ENCODE measurements around the gene PCYT1A.
A peak's percentile ranks its signal among the peaks of the same experiment; 100 is the strongest.
"Not testable (repeated sequence)": the region's sequence is repeated elsewhere in the genome, so short reads cannot be mapped to it uniquely, and the experiment has no call there.

The PCYT1A gene

DNA sequence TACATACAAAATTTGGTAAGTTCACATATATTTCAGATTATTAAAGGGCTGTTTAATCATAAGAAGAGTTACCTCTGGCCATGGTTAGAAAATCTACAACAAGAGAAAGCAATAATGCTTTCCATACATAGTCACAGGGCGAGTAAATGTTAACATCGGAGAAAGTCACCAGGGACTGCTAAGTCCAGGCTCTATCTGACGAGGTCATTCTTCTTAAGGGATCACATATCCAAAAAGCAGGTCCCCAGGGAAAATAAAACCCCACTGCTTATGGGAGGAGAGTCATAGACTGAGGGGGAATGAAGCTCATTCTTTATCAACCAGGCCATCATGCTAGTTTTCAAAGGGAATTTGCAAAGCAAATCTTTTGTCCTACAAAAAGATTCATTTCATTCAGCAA lies 3.1 kb downstream of the PCYT1A start:
- DNase-seq, result no peak

DNA sequence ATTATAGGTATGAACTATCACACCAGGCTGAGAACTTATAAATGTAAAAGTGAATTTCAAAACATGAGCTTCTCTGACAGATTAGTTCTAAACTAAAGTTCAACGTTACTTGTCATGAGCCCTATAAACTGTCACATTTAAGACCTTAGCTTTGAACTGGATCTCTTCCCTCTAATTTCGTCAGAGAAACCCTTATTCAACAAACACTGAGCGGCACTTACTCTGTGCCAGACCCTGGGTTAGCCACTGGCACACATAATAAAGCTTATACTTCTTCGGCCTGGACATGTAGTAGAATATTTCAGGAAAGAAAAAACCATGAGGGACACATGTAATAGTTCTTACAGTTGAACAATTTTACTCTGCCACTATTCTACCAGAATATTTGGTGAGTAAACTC lies 5.6 kb downstream of the PCYT1A start:
- no peak for DNase-seq

DNA sequence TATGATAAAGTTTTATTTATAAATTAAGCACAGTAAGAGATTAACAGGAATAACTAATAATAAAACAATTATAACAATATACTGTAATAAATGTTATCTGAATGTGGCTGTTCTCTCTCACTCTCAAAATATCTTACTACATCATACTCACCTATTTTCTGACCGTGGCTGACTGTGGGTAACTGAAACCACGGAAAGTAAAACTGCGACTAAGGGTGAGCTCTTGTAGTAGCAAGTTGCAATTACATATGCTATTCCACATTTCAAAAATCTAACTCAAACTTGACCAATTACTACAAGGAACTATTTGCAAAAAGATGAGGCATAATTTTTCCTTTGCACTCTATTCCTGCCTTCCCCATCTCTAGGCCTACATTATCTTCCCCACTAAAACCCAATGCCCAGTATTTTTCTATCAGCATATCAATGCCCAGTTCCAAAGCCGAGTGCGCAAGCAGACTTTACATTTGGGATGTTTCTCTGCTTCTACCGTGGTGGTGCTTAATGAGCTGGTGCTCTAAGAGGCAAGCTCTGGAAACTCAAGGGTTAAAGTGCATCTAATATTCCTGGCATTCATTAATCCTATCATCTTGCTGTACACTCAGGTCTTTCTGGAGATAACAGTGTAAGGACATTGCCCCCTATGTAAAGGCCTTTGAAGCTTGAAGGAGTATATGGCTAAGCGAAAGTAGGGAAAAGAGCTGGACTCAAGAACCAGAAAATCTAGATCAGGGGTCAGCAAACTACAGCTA lies 6.7 kb downstream of the PCYT1A start:
- no peak for DNase-seq

DNA sequence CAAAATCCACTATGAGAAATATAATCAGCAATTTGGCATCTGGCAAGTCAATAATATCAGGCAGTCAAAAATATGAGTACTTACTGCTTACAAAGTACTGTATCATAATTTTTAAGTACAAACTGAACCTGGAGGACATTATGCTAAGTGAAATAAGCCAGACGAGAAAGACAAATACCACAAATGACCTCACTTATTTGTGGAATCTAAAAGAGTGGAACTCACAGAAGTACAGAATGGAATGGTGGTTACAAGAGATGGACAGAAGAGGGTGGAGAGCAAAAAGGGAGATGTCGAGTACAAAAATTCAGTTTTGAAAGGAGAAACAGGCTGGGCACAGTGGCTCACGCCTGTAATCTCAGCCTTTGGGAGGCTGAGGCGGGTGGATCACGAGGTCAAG lies 12.4 kb downstream of the PCYT1A start:
- DNase-seq, result no peak

DNA sequence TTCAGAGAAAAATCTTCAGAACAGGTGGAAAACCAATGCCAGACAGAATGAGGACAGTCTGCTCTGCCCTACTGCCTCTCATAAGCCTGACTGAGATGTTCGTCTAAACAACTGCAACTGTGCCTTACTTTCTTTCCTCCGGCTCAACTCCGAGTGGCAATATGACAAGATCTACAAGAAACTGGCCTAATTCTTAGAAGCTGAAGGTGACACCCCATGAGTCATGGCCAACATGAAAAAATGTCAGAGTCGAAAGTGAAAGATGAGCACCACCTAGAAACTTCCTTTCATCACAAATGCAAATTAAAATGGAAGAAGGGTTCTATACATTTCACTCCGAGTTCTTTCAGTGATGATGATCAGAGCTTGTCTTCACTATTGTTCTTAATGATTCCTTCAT lies 12.9 kb downstream of the PCYT1A start:
- peak; percentile 52 for DNase-seq

DNA sequence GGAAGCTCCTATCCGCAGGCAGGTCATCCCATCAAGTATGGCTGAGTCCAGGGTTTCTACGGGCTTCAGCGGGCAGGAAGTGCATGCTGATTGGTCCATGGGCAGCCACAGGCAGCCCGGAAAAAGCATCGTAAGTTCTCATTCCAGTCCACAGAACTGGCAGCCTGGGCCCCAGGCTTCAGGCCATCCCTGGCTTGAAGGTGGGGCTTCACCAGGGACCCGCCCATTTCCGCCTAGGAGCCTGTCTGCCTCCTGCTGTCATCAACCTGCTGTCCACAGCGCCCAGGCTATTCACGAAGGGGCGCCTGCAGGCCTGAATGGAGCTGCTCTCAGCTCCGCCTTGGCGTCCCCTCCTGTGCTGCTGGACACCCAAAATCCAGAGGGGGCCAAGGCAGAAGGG lies 13.9 kb downstream of the PCYT1A start:
- no peak for DNase-seq

DNA sequence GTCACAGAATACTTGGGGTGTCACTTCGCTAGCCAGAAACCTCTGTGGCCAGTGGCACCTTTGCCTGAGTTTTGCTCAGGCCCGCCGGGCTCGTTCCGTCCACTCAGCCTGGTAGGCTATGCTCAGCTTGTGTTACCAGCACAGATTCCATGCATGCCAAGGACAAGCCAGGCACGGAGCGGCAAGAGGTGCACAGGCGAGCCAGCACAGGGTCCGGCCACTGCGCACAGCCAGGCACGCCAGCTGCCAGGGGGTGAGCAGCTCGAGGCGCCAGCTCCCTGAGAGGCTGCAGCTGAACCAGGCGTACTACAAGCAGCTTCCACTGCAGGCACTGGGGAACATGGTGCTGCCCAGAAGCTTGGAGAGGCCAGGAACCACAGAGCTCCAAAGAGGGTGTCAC lies 14.7 kb downstream of the PCYT1A start:
- DNase-seq, result no peak

DNA sequence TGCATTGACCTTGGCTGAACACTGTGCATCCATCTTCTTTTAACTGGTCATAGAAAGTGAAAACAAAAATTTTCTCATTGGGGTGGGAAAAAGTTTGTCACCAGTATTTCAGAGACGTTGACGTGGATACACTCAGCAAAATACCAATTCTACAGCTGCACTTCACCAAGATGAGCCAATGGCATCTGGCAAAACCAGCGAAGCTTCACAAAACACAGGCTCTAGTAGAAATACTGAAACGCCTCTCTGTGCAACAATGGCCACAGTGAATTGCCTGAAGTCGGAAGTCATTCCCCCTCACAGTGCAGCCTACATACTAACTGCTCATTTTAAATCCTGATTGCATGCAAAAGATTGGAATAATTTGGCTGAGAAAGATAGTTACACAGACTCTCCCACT lies 17.0 kb downstream of the PCYT1A start:
- DNase-seq, result no peak

DNA sequence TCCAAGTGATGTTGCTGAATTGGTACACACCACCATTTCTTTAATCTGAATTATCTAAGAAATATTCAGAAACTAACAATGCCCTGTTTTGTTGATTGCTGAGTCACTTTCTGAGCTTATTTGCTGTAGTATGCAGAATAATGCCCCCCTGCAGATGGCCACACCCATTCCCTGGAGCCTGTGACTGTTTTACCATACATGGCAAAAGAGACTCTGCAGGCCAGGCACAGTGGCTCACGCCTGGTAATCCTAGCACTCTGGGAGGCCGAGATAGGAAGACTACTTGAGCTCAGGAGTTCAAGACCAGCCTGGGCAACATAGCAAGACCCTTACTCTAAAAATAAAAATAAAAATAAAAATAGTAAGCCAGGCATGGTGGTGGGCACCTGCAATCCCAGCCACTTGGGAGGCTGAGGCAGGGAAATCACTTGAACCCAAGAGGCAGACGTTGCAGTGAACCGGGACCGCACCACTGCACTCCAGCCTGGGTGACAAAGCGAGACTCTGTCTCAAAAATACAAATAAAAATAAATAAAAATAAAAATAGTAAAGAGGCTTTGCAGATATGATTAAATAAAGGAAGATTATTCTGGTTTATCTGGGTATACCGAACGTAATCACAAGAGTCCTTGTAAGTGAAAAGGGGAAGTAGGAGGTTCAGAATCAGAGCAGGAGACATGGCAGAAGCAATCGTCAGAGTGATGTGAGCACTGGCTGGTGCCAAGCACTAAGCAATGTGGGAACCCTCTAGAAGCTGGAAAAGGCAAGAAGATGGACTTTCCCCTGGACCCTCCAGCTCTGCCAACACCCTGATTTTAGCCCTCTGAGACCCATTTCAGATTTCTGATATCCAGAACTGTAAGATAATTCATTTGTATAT lies 19.0 kb downstream of the PCYT1A start:
- DNase-seq, result peak; percentile 74

DNA sequence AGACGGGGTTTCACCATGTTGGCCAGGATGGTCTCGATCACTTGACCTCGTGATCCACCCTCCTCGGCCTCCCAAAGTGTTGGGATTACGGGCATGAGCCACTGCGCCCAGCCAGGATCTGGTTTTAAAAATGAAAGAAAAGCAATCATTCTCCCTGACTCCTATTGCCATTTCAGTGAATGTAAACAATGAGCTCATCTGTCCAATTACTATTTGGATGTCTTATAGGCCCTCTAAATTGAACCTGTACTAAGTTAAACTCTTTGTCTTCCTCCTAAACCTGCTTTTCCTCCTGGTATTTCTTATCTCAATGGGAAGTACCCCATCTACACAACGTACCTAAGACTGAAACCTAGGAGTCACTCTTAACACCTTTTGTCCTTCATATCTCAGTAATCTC lies 23.7 kb downstream of the PCYT1A start:
- no peak for DNase-seq

DNA sequence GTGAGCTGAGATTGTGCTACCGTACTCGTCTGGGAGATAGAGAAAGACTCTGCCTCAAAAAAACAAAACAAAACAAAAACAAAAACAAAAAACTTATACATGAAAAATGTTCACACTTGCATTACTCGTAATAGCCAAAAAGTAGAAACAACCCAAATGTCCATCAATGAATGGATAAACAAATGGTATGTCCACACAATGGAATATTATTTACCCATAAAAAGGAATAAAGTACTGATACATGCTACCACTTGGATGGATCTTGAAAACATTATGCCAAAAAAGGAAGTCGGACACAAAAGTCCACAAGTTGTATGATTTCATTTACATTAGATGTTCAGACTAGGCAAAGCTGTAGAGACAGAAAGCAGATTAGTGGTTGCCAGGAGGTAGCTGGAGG lies 26.7 kb downstream of the PCYT1A start:
- no peak for DNase-seq

DNA sequence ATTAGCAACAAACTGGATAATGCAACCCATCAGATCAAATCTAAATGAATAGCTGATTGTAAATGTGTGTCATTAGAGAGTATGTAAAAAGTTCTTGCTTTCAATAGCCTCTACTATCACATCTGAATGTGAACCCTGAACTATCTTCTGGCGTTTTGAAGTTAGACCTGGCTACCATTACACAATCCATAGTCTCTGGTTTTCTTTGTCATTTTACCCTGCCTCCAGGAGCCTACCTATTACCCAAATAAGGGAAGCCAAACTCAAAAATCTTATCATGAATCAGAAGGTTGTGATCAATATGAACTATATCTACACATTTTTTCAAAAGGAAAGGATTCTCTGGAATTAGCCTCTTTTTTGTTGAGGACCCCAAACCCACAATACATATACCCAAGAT lies 31.8 kb downstream of the PCYT1A start:
- DNase-seq, result no peak

DNA sequence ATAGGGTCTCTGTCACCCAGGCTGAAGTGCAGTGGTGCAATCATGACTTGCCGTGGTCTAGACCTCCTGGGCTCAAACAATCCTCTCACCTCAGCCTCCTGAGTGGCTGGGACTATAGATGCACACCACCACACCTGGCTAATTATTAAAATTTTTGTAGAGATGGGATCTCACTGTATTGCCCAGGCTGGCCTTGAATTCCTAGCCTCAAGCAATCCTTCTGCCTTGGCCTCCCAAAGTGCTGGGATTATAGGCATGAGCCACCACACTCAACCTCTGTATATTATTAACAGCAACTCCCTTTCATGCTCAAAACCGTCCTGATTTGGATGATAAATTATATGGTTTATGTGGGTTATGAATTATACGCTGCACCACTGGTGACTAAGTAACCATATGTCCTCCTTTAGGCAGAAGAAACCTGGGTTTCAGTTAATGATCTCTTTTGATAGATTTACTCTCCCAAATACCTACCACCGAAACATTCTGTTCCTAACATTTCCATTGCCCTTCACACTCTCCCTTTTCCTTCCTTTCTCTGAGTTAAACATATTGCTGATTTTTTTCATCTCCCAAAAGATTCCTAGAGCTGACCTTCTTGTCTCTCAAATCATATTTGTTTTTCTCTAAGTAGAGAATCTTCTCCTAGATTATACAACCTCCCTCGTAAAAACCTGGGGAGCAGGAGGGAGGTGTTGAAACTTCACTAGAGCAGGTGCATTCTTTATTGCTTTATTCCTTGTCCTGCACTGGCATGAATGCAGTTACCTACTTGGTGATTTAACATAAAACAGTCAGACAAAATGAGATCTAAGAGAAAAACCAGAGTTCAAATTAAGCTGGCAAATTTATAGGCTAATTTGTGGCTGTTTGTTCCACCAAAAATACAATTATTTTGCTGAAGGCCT lies 32.9 kb downstream of the PCYT1A start:
- DNase-seq, result no peak

DNA sequence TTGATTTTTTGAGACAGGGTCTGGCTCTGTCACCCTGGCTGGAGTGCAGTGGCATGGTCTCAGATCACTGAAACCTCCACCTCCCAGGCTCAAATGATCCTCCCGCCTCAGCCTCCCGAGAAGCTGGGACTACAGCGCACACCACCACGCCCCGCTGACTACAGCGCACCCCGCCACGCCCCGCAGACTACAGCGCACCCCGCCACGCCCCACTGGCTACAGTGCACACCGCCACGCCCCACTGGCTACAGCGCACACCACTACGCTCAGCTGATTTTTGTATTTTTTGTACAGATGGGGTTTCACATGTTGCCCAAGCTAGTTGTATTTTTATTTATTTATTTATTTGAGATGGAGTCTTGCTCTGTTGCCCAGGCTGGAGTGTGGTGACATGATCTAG lies 35.6 kb downstream of the PCYT1A start:
- no peak for DNase-seq

DNA sequence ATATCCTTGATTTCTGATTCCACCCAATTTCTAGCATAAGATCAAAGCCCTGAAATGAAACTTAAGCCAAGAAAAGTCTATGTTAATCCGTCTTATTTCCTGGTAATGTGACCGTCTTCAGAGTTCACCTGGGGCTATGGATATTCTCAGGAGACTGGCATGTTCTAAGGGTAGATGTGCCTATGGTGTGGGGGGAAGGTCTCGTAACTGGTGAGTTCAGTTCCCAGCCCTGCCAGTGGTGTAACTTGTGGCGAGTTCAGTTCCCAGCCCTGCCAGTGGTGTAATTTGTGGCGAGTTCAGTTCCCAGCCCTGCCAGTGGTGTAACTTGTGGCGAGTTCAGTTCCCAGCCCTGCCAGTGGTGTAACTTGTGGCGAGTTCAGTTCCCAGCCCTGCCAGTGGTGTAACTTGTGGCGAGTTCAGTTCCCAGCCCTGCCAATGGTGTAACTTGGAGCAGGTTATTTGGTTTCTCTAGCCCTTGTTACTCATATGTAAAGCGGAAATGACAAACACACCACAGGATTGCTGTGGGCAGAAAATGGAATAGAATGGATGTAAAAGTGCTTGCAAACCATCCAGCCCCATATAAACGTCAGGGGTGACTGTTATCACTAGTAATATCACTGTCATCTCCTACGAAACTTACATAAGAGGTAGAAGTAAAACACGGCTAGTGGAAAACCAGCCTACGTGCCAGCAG lies 40.8 kb downstream of the PCYT1A start:
- DNase-seq, result peak; percentile 65

DNA sequence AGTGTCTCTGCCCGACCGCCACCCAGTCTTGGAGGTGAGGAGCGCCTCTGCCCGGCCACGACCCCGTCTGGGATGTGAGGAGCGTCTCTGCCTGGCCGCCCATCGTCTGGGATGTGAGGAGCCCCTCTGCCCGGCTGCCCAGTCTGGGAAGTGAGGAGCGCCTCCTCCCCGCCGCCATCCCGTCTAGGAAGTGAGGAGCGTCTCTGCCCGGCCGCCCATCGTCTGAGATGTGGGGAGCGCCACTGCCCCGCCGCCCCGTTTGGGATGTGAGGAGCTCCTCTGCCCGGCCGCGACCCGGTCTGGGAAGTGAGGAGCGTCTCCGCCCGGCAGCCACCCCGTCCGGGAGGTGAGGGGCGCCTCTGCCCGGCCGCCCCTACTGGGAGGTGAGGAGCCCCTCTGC lies 43.4 kb downstream of the PCYT1A start:
- DNase-seq, result not testable (repeated sequence)

DNA sequence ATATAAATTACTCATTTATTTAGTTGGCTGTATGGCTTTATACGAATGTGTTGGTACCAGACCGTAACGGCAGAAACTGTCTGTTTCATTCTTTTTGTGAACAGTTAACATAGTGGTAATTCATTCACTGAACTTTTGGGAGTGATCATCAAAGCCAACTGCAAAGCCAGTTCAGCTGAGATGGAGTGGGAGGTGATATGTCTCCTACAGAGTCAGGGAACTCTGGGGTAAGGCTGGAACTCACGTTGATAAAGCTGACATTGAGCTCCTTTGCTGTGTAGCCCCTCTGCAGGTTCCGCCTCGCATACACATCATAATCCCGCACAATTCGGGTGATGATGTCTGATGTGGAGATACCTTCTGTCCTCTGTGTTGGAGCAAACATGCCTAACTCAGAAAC lies 45.8 kb downstream of the PCYT1A start:
- DNase-seq, result no peak

DNA sequence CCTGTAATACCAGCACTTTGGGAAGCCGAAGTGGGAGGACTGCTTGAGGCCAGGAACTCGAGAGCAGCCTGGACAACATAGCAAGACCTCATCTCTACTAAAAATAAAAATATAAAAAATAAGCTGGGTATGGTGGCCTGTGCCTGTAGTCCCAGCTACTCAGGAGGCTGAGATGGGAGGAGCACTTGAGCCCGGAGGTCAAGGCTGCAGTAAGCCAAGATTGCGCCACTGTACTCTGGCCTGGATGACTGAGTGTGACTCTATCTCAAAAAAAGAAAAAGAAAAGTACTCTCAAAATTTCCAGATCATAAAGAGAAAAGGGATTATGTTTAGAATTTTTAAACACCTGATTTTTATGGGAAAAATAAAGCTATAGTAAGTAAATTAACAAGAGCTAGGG lies 47.1 kb downstream of the PCYT1A start:
- peak; percentile 16 for DNase-seq

DNA sequence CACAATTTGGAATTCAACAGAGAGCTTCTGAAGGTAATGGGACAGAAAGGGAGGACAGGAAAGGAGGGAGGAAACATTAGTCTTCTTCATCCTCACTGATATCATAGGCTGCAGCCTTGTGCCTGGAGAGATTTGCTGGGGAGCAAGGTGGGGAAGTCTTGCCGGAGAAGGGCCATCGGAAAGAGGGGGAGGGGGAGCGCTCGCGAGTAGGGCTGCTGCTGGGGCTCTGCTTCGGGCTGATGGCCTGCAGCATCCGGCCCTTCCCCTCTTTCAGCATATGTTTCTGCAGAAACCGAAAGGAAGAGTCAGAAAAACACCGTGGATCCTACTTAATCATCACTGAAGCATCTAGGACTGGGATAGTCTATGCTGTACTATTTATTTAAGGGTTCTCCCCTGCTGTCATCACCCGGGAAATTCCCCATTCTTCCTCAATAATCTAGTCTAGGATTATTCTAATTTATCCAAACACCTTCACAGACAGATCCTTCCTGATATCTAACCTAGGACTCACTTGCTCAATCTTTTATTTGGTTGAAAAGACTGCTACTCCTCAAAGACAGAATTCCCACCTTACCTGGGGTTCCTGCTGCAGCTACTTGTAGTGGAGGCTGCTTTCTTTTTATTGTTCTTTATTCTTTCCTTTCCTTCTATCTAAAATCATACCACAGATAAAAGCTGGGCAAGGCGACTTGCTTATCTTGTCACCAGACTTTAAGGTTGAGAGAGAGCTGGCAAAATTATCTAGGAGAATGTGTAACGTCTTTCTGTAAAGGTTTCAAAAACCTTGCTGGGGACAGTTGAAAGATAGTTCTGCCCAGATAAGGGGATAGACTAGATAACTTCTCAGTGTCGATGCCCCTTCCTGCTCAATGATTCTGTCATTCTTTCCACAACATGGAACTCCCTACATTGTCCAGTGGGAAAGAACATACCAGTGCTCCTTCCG lies 48.6 kb downstream of the PCYT1A start:
- peak; percentile 60 for DNase-seq

DNA sequence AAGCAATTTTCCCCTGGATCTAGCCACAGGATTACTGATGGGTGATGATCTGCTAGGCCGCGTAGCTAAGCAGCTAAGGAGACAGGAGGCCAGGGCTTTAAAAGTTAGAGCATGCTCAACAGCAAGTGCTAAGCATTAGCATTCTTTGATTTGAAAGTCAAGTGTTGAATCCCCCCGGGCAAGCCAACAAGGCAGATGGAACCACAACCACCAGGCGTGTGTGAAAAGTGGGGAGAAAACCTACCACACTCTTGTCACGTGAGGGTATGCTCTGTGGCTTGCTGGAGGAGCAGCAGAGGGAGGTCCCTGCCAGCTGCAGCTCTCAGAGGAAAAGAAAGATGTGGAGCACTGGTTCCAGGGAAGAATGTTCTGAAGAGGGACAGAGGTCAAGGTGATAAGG lies 50.3 kb downstream of the PCYT1A start:
- DNase-seq, result no peak

DNA sequence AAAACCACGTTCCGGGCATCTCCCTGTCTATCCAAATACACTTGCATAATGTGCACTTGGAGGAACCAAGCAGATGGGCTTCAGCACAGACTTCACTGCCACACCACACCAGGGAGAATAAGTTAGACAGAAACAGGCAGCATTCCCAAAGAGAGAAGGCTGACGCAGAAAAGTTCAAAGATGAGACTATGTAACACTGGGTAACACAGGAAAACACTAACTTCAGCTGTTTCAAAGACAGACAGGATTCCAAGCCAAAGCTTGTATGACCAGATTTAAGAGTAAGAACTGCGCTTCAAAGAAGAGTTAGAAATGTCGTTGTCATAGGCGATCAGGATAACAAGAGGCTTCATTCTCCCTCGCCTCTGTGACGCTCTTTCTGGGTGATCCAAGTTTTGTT lies 51.3 kb downstream of the PCYT1A start:
- DNase-seq, result no peak

Data from suppressor macrophage treated with lipopolysaccharide for 4 hours (primary cell).